GM12878 (cell line): ENCODE measurements around the gene NPR3. TPM values are rescaled to one million over a fixed set of nuclear protein-coding genes. Genes with fewer than 3 reads are reported as not detected.

Experiments
- ATAC-seq: fragments of 200-7000 bp; cut with Tn5 transposase; 3 replicates; pipeline ENCODE4 v1.9.1; 2020; ENCODE audit warnings: mild to moderate bottlenecking, moderate library complexity
- BruUV-seq: library from RNA; stranded (reverse); fragments of 400-500 nt; replicated peaks from 2 replicates; lab custom pipeline; 2021; lab: Mats Ljungman, UMichigan
- CTCF ChIA-PET: fragments of 300-600 bp; sonication (Branson Sonifier 250); formaldehyde crosslinking; extraction: SDS; loops from one replicate; lab custom pipeline; 2021; ENCODE audit warnings: inconsistent platforms; lab: Yijun Ruan, JAX
- POLR2A ChIA-PET: fragments of 350-600 bp; formaldehyde crosslinking; extraction: SDS; loops from one replicate; lab custom pipeline; 2021; ENCODE audit warnings: inconsistent platforms; lab: Charles Lee
- RAD21 ChIA-PET: fragments of 300-600 bp; sonication (Branson Sonifier 250); formaldehyde crosslinking; loops from one replicate; lab custom pipeline; 2023; ENCODE audit warnings: antibody characterized with exemption; ENCODE audit not compliant: unreplicated experiment; lab: Charles Lee
- SMC1A ChIA-PET: fragments of 300-600 bp; sonication (Branson Sonifier 250); formaldehyde crosslinking; loops from one replicate; lab custom pipeline; 2023; ENCODE audit not compliant: unreplicated experiment, uncharacterized antibody; lab: Charles Lee
- DNase-seq: peaks from one replicate; pipeline ENCODE4 v3.0.0-alpha.2; 2011; ENCODE audit warnings: low read depth, low spot score
- FAIRE-seq: peaks from 3 replicates; lab custom pipeline; 2011; peaks lifted over from hg19 to GRCh38; lab: Jason Lieb, UNC
- H2AFZ ChIP-seq: 2 replicates; pipeline ENCODE4 v1.6.0; 2011; ENCODE audit warnings: low read depth, low read length, control low read depth; ENCODE audit not compliant: control insufficient read depth
- H3K27ac ChIP-seq: 2 replicates; pipeline ENCODE4 v1.5.1; 2011; ENCODE audit warnings: control low read depth; ENCODE audit not compliant: control insufficient read depth, insufficient read depth
- H3K27me3 ChIP-seq, 2 experiments: replicated peaks in 1 of 2; 2 replicates each; pipeline versions ENCODE4 v1.6.0 to v1.6.1; 2011; ENCODE audit warnings: low read length in 1 of 2; ENCODE audit not compliant: control insufficient read depth in 2 of 2, insufficient read depth in 2 of 2
- H3K36me3 ChIP-seq, 2 experiments: 2 replicates each; pipeline ENCODE4 v1.5.1; 2011; ENCODE audit warnings: low read length in 1 of 2; ENCODE audit not compliant: control insufficient read depth in 2 of 2, insufficient read depth in 2 of 2
- H3K4me1 ChIP-seq: 2 replicates; pipeline ENCODE4 v1.6.1; 2011; ENCODE audit warnings: mild to moderate bottlenecking, low read length, moderate library complexity, mixed read lengths; ENCODE audit not compliant: control insufficient read depth, insufficient read depth
- H3K4me2 ChIP-seq: 2 replicates; pipeline ENCODE4 v1.6.0; 2011; ENCODE audit warnings: control low read depth; ENCODE audit not compliant: control insufficient read depth, insufficient read depth
- H3K4me3 ChIP-seq: fragments of 200-600 bp; sonication (generic); 2 replicates; pipeline ENCODE4 v1.5.1; 2016
- H3K79me2 ChIP-seq: 2 replicates; pipeline ENCODE4 v1.6.0; 2011; ENCODE audit warnings: low read length; ENCODE audit not compliant: control insufficient read depth, insufficient read depth
- H3K9ac ChIP-seq: 2 replicates; pipeline ENCODE4 v1.8.0; 2011; ENCODE audit warnings: low read length, control low read depth, mixed read lengths; ENCODE audit not compliant: control insufficient read depth, insufficient read depth
- H3K9me3 ChIP-seq: replicated peaks from 3 replicates; pipeline ENCODE4 v1.5.1; 2011; ENCODE audit warnings: mild to moderate bottlenecking, low read length; ENCODE audit not compliant: control insufficient read depth, insufficient read depth
- H4K20me1 ChIP-seq: 2 replicates; pipeline ENCODE4 v1.6.0; 2011; ENCODE audit not compliant: control insufficient read depth, insufficient read depth
- BMI1 ChIP-seq: fragments of 450-650 bp; IDR thresholded peaks from 2 replicates; pipeline ENCODE4 v1.6.1; 2016; ENCODE audit warnings: mild to moderate bottlenecking, moderate library complexity, borderline replicate concordance
- BRCA1 ChIP-seq: IDR thresholded peaks from 2 replicates; pipeline ENCODE4 v1.6.1; 2011; ENCODE audit warnings: low read depth, low read length, improper control_type of control experiment
- CUX1 ChIP-seq: IDR thresholded peaks from 2 replicates; pipeline ENCODE4 v1.6.1; 2012; ENCODE audit warnings: improper control_type of control experiment, low read depth, low read length; ENCODE audit not compliant: insufficient replicate concordance
- HDAC6 ChIP-seq: fragments of 200-600 bp; sonication (generic); IDR thresholded peaks from one replicate; pipeline ENCODE4 v1.8.0; 2017; ENCODE audit warnings: antibody characterized with exemption; ENCODE audit not compliant: unreplicated experiment
- NFIC ChIP-seq: IDR thresholded peaks from 2 replicates; pipeline ENCODE4 v1.6.1; 2012; ENCODE audit warnings: low read depth, mild to moderate bottlenecking, inconsistent platforms, low read length, moderate library complexity
- TARDBP ChIP-seq: IDR thresholded peaks from 2 replicates; pipeline ENCODE4 v1.6.1; 2016; ENCODE audit warnings: borderline replicate concordance
- WGBS: methylation state at CpG from one replicate; pipeline ENCODE4 v1.1.6; 2016; ENCODE audit warnings: low lambda C conversion rate; ENCODE audit not compliant: insufficient replicate concordance, insufficient coverage; ENCODE audit errors: missing lambda C conversion rate; 5-methylcytosine and 5-hydroxymethylcytosine counted together
- in situ Hi-C: fragments of 300-500 bp; cut with MboI; formaldehyde crosslinking; loops from 9 replicates; pipeline ENCODE4 v1.14.3; 2018; ENCODE audit warnings: mixed read lengths
- intact Hi-C: fragments of 100-400 bp; cut with micrococcal nuclease; formaldehyde crosslinking; loops from one replicate; pipeline ENCODE4 v1.14.2; 2022; ENCODE audit not compliant: unreplicated experiment
- polyA plus RNA-seq, 11 experiments: library from polyadenylated mRNA; depleted of rRNA in 4 of 11; unstranded in 6 of 11; stranded (reverse) in 5 of 11; fragments of >200 nt; fragmentation: Nextera tagmentation in 4 of 11; fragmentation: Illumina TruSeq in 1 of 11; extraction: Ambion mirVana in 4 of 11; extraction: Trizol in 1 of 11; gene quantifications; 1 replicate in 1 of 11; 2 replicates in 10 of 11; pipeline versions ENCODE4 v1.2.1 to v1.2.3, GENCODE V29; 2011 to 2016; ENCODE audit warnings: inconsistent platforms in 2 of 11, missing spikeins in 2 of 11, low read depth in 1 of 11
- total RNA-seq, 4 experiments: library from RNA; depleted of rRNA in 3 of 4; stranded (reverse); fragments of >200 nt in 3 of 4; fragmentation: Illumina TruSeq in 1 of 4; extraction: Trizol in 1 of 4; gene quantifications; 2 replicates each; pipeline versions ENCODE4 v1.2.1 to v1.2.3, GENCODE V29; 2013 to 2021
- TF ChIP-seq, protein P1 (sequence below): fragments of 450-650 bp; IDR thresholded peaks from 2 replicates; pipeline ENCODE4 v1.6.1; 2017; ENCODE audit warnings: mild to moderate bottlenecking, moderate library complexity

The NPR3 gene
- total and polyA plus RNA-seq, 10 of the 15 experiments (the other 5 are each of a cell fraction or from before 2014, with no cell fraction given), result 0.01 to 0.37 (median 0.14) TPM; not detected in 7

DNA sequence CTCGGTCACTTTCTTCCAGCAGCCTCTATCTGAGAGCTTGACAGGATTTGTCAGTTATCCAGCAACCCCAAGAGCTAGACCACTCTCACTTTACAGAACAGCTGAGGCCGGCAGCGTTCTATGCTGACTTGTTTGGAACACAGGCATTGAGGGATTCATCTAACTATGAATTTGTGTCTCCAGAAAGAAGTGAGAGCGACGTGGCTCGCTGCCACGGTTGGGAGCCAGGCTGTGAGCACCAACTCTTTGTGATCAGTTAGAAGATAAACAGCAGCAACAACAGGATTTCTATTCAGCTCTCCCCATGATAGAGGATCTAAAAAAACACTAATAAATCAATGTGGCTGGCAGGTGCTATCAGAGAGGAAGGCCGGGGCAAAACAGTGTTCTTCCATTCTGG, 58.6 kb downstream of the NPR3 start:
- no peaks in the 10 kb centered on the region for H3K27me3 ChIP-seq
- no peaks in the 10 kb centered on the region for H4K20me1 ChIP-seq
- ChIA-PET POLR2A (no interaction called here), RAD21 (no interaction called here), CTCF (no interaction called here), SMC1A (no interaction called here)
- no peak overlapping the region for H3K27ac ChIP-seq
- H3K4me1 ChIP-seq, result no peaks in the 10 kb centered on the region
- no peaks in the 10 kb centered on the region for H3K36me3 ChIP-seq
- ATAC-seq, result no peak
- H3K9ac ChIP-seq, result no peak overlapping the region
- intact Hi-C loops, result no loop called here
- H2AFZ ChIP-seq, result no peak overlapping the region
- no peak overlapping the region for H3K4me3 ChIP-seq
- in situ Hi-C loops, result no loop called here
- H3K79me2 ChIP-seq, result no peaks in the 10 kb centered on the region
- BruUV-seq, result no TSS peak
- no peak overlapping the region for H3K4me2 ChIP-seq
- 42% methylated on average over 8 of the region's 8 CpGs for WGBS
- no peak for FAIRE-seq
- no peak for DNase-seq
- no peaks in the 10 kb centered on the region; the same call in 2 of the 3 replicates for H3K9me3 ChIP-seq
- TF ChIP-seq TARDBP (no peak), NFIC (no peak), BRCA1 (no peak), CUX1 (no peak), HDAC6 (no peak), BMI1 (no peak)
- TF ChIP-seq, protein P1, sequence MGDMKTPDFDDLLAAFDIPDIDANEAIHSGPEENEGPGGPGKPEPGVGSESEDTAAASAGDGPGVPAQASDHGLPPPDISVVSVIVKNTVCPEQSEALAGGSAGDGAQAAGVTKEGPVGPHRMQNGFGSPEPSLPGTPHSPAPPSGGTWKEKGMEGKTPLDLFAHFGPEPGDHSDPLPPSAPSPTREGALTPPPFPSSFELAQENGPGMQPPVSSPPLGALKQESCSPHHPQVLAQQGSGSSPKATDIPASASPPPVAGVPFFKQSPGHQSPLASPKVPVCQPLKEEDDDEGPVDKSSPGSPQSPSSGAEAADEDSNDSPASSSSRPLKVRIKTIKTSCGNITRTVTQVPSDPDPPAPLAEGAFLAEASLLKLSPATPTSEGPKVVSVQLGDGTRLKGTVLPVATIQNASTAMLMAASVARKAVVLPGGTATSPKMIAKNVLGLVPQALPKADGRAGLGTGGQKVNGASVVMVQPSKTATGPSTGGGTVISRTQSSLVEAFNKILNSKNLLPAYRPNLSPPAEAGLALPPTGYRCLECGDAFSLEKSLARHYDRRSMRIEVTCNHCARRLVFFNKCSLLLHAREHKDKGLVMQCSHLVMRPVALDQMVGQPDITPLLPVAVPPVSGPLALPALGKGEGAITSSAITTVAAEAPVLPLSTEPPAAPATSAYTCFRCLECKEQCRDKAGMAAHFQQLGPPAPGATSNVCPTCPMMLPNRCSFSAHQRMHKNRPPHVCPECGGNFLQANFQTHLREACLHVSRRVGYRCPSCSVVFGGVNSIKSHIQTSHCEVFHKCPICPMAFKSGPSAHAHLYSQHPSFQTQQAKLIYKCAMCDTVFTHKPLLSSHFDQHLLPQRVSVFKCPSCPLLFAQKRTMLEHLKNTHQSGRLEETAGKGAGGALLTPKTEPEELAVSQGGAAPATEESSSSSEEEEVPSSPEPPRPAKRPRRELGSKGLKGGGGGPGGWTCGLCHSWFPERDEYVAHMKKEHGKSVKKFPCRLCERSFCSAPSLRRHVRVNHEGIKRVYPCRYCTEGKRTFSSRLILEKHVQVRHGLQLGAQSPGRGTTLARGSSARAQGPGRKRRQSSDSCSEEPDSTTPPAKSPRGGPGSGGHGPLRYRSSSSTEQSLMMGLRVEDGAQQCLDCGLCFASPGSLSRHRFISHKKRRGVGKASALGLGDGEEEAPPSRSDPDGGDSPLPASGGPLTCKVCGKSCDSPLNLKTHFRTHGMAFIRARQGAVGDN, result no peak
